RWPE1 (cell line): Measurements from ENCODE around the gene BMPR1B.
"Not testable (repeated sequence)": the region's sequence is repeated elsewhere in the genome, so short reads cannot be mapped to it uniquely, and the experiment has no call there.

Experiments used
- CTCF ChIA-PET: fragments of 350-600 bp; sonication (Branson Sonifier 250); formaldehyde crosslinking; extraction: SDS; loops from one replicate; lab custom pipeline; 2021; lab: Yijun Ruan, JAX
- POLR2A ChIA-PET: fragments of 400-600 bp; formaldehyde crosslinking; extraction: SDS; loops from one replicate; lab custom pipeline; 2020; ENCODE audit warnings: antibody characterized with exemption; ENCODE audit not compliant: low non-redundant PET; lab: Yijun Ruan, JAX
- DNase-seq: peaks from one replicate; pipeline ENCODE4 v3.0.0; 2012; ENCODE audit warnings: low spot score
- H3K27ac ChIP-seq: fragments of 450-650 bp; 2 replicates; pipeline ENCODE4 v1.5.1; 2017
- CTCF ChIP-seq: fragments of 450-650 bp; conservative IDR thresholded peaks from 2 replicates; pipeline ENCODE4 v1.5.1; 2017; ENCODE audit warnings: low read depth, mild to moderate bottlenecking

Gene BMPR1B

GRCh38 chr4:94833394-94833793 is 75.6 kb downstream of the BMPR1B start:
- H3K27ac ChIP-seq, result no peak overlapping the region
- TF ChIP-seq CTCF, result no peak
- POLR2A ChIA-PET, result no interaction called here
- DNase-seq, result no peak
- CTCF ChIA-PET, result no interaction called here

- H3K27ac ChIP-seq, result no peak overlapping the region
- DNase-seq, result no peak
- ChIA-PET CTCF (interaction anchor here (1.0 kb wide), 1 partner anchor 38 kb away, joined by 3 read pairs; no protein-coding TSS in a partner anchor), POLR2A (no interaction called here)
- no peak for TF ChIP-seq CTCF
Measured at GRCh38 chr4:94834501-94834900, 76.7 kb downstream of the BMPR1B start.

DNA sequence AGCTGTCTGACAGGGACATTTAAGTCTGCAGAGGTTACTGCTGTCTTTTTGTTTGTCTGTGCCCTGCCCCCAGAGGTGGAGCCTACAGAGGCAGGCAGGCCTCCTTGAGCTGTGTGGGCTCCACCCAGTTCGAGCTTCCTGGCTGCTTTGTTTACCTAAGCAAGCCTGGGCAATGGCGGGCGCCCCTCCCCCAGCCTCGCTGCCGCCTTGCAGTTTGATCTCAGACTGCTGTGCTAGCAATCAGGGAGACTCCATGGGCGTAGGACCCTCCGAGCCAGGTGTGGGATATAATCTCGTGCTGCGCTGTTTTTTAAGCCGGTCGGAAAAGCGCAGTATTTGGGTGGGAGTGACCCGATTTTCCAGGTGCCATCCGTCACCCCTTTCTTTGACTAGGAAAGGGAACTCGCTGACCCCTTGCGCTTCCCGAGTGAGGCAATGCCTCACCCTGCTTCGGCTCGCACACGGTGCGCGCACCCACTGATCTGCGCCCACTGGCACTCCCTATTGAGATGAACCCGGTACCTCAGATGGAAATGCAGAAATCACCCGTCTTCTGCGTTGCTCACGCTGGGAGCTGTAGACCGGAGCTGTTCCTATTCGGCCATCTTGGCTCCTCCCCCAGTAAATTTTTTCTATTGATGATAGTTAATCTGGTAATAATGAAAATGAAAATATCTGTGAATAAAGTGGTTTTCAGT is 83.6 kb downstream of the BMPR1B start:
- POLR2A ChIA-PET, result interaction anchor here (0.6 kb wide), 1 partner anchor 103 kb away, joined by 6 read pairs; no protein-coding TSS in a partner anchor
- CTCF ChIA-PET, H3K27ac ChIP-seq, DNase-seq: not testable (repeated sequence)

DNA sequence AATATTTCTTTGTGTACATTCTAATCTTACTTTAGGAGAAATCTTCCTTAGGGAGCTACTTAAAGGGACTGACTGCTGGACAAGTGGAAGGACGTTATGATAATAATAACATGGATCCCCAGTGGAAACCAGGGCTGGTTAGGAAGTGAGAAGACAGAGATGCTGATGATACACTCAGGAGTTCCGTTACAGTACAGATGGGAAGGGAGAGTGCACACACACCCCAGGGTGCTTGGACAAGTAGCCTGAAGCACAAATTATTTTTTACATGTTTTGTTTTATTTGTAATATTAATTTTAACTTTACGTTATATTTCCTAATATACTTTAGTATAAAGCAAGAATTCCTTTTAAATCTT is 84.1 kb downstream of the BMPR1B start:
- CTCF ChIA-PET, result no interaction called here
- no peak for TF ChIP-seq CTCF
- POLR2A ChIA-PET, result interaction anchor here (0.6 kb wide), 1 partner anchor 104 kb away, joined by 6 read pairs; no protein-coding TSS in a partner anchor
- H3K27ac ChIP-seq, result no peak overlapping the region
- no peak for DNase-seq

GRCh38 chr4:94843216-94843615 is 85.5 kb downstream of the BMPR1B start:
- TF ChIP-seq CTCF, result no peak
- ChIA-PET CTCF (interaction anchor here (0.5 kb wide), 1 partner anchor 606 kb away, joined by 3 read pairs; no protein-coding TSS in a partner anchor), POLR2A (no interaction called here)
- no peak overlapping the region for H3K27ac ChIP-seq
- DNase-seq, result no peak

GRCh38 chr4:94848326-94848725 is 90.6 kb downstream of the BMPR1B start:
- DNase-seq, result no peak
- no peak overlapping the region for H3K27ac ChIP-seq
- CTCF ChIA-PET, result interaction anchor here (0.6 kb wide), 1 partner anchor 45 kb away, joined by 3 read pairs; no protein-coding TSS in a partner anchor
- POLR2A ChIA-PET, result no interaction called here
- TF ChIP-seq CTCF, result no peak

DNA sequence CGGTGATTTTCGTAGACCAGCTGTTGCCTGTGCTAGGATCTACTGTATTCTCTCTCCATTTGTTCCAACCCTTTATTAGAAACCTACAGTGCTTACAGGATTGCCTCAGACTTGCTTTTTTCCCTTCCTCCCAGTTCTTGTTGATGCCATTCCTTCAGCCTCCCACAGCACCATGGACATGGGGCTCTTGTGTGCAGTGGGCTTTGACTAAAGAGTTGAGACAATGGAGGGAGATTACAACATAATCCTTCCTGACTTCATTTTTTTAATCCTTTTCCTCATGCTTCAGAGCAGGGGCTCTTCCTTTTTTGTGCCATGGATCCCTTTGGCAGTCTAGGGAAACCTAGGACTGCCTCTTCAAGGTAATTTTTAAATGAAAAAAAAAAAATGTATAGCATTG is 92.1 kb downstream of the BMPR1B start:
- no peak for DNase-seq
- no peak overlapping the region for H3K27ac ChIP-seq
- ChIA-PET CTCF (no interaction called here), POLR2A (no interaction called here)
- TF ChIP-seq CTCF, result no peak
